HFFc6 (cell line): ENCODE measurements around the gene PAFAH1B1. TPM values are rescaled to one million over a fixed set of nuclear protein-coding genes. Genes with fewer than 3 reads are reported as not detected.

Source experiments
- DNase-seq: peaks from one replicate; pipeline ENCODE4 v3.0.0-alpha.2; 2018
- H3K27ac Mint-ChIP-seq: 2 replicates; pipeline ENCODE4 v1.8.0; 2020; ENCODE audit warnings: mild to moderate bottlenecking, mixed read lengths
- H3K27me3 Mint-ChIP-seq: 2 replicates; pipeline ENCODE4 v1.8.0; 2021; ENCODE audit warnings: mild to moderate bottlenecking, moderate library complexity, mixed read lengths; ENCODE audit not compliant: insufficient read depth
- H3K36me3 Mint-ChIP-seq: 2 replicates; pipeline ENCODE4 v1.8.0; 2021; ENCODE audit warnings: low read depth, mixed read lengths
- H3K4me1 Mint-ChIP-seq: 2 replicates; pipeline ENCODE4 v1.8.0; 2020; ENCODE audit warnings: low read depth, mixed read lengths
- H3K4me3 Mint-ChIP-seq: 2 replicates; pipeline ENCODE4 v1.8.0; 2020; ENCODE audit warnings: mild to moderate bottlenecking, moderate library complexity, mixed read lengths
- H3K9me3 Mint-ChIP-seq: 2 replicates; pipeline ENCODE4 v1.8.0; 2020; ENCODE audit warnings: mild to moderate bottlenecking, mixed read lengths
- total RNA-seq, 6 experiments: library from RNA; stranded (reverse); fragmentation: NEBNext Ultra II Directional; extraction: Animal tissue kit (Norgen Biotek cat#: 25700); gene quantifications; 2 replicates in 1 of 6; 3 replicates in 5 of 6; pipeline ENCODE4 v1.2.3, GENCODE V29; 2021
- TF ChIP-seq, protein P1 (sequence below): fragments of 200-600 bp; sonication (generic); IDR thresholded peaks from 2 replicates; pipeline ENCODE4 v1.5.0; 2021; ENCODE audit warnings: antibody characterized with exemption, mild to moderate bottlenecking

The PAFAH1B1 gene
- total RNA-seq, 6 experiments from 2014 or later, result 159 to 186 (median 167) TPM

DNA sequence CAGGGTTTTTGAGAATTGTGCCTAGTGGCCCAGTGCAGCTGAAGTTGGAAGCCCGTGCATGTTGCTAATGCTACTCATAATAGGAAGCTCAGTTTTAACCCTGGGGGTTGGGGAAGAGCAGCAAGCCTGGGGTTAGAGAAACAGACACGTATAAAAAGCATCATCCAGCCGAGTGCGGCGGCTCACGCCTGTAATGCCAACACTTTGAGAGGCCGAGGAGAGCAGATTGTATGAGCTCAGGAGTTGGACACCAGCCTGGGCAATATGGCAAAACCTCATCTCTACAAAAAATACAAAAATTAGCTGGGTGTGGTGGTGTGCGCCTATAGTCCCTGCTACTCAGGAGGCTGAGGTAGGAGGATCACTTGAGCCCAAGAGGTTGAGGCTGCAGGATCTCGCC is 120.4 kb downstream of the PAFAH1B1 start:
- peaks cover 32% of the 10 kb centered on the region for H3K4me1 Mint-ChIP-seq
- H3K4me3 Mint-ChIP-seq, result no peak overlapping the region
- H3K9me3 Mint-ChIP-seq, result no peaks in the 10 kb centered on the region
- no peak for DNase-seq
- TF ChIP-seq, protein P1, sequence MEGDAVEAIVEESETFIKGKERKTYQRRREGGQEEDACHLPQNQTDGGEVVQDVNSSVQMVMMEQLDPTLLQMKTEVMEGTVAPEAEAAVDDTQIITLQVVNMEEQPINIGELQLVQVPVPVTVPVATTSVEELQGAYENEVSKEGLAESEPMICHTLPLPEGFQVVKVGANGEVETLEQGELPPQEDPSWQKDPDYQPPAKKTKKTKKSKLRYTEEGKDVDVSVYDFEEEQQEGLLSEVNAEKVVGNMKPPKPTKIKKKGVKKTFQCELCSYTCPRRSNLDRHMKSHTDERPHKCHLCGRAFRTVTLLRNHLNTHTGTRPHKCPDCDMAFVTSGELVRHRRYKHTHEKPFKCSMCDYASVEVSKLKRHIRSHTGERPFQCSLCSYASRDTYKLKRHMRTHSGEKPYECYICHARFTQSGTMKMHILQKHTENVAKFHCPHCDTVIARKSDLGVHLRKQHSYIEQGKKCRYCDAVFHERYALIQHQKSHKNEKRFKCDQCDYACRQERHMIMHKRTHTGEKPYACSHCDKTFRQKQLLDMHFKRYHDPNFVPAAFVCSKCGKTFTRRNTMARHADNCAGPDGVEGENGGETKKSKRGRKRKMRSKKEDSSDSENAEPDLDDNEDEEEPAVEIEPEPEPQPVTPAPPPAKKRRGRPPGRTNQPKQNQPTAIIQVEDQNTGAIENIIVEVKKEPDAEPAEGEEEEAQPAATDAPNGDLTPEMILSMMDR, result no peak
- no peak overlapping the region for H3K27ac Mint-ChIP-seq
- peaks cover 3% of the 10 kb centered on the region for H3K27me3 Mint-ChIP-seq
- H3K36me3 Mint-ChIP-seq, result no peaks in the 10 kb centered on the region

DNA sequence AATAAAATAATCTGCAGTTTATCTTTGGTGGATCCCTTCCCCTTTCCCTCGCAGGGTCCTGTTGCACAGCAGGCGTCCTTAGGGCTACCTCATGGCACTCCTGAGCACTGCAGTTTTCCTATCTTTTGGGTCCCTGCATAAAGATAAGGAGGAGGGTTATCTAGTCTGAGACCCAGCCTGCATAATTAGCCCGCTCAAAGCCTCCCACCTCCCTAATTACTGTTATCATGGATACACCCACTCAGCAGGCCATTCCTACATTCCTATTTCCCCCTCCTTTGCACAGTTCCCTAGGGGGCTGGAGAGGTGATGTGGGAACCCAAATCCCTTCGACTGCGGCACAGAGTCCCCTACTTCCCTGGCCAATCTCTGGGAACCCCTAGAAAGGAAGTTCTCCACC is 123.2 kb downstream of the PAFAH1B1 start:
- H3K36me3 Mint-ChIP-seq, result no peaks in the 10 kb centered on the region
- no peak for DNase-seq

GRCh38 chr17:2718150-2718938 is 124.9 kb downstream of the PAFAH1B1 start:
- H3K36me3 Mint-ChIP-seq, result no peaks in the 10 kb centered on the region
- H3K9me3 Mint-ChIP-seq, result no peaks in the 10 kb centered on the region
- no peak for DNase-seq
- peaks cover 20% of the 10 kb centered on the region for H3K27me3 Mint-ChIP-seq
- 0 out of 2 replicates have a peak, but pooled peaks cover 6% of the 10 kb centered on the region for H3K4me1 Mint-ChIP-seq
- no peak overlapping the region for H3K27ac Mint-ChIP-seq
- H3K4me3 Mint-ChIP-seq, result no peak overlapping the region
- TF ChIP-seq, protein P1, result no peak

More for the DNA sequence above, 123.2 kb downstream of the PAFAH1B1 start:
- no peaks in the 10 kb centered on the region for H3K9me3 Mint-ChIP-seq
- TF ChIP-seq, protein P1, result no peak
- no peak overlapping the region for H3K4me3 Mint-ChIP-seq
- H3K4me1 Mint-ChIP-seq, result peaks cover 15% of the 10 kb centered on the region
- no peak overlapping the region for H3K27ac Mint-ChIP-seq
- peaks cover 5% of the 10 kb centered on the region for H3K27me3 Mint-ChIP-seq

DNA sequence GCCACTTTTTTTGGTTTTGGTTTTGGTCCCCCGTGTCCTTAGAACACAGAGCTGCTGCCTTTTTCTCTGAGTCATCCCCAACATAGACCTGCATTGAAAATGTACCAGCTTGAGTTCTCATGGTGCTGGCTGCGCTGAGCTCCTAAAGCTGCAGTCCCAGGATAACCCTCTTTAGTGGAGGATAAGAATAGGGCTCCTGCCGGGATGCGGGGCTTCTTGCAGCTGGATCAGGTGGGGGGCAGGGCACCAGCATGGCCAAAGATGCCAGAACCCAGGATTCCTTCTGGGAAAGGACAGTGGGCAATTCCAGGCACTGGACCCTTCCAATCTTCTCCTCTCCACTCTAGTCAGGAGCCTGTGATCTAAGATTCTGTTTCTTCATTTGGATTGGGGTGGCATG is 126.4 kb downstream of the PAFAH1B1 start:
- H3K4me3 Mint-ChIP-seq, result no peak overlapping the region
- no peaks in the 10 kb centered on the region for H3K9me3 Mint-ChIP-seq
- H3K27me3 Mint-ChIP-seq, result peaks cover 22% of the 10 kb centered on the region
- 0 out of 2 replicates have a peak, but pooled peaks cover 6% of the 10 kb centered on the region for H3K4me1 Mint-ChIP-seq
- no peaks in the 10 kb centered on the region for H3K36me3 Mint-ChIP-seq
- no peak for DNase-seq
- TF ChIP-seq, protein P1, result no peak
- H3K27ac Mint-ChIP-seq, result no peak overlapping the region

DNA sequence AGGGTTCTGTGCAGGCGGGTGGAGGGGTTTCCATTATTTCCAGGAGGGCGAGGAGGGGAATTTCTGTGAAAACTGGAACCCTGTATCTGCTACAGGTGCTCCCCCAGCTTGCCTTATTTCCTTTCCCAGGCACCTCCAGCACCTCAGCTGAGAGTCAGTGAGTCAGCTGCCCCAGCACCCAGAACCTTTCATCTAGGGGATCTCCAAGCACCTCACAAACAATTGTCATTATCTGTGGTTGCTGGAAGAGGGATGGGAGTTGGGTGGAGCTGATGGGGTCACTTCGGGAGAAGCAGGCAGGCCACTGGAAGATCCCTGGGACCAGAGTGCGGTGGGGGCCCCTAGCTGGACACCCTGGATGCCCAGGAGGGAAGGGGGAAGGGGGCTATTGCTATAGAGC is 128.1 kb downstream of the PAFAH1B1 start:
- Mint-ChIP-seq H3K27me3 (peaks cover 32% of the 10 kb centered on the region), H3K27ac (no peak overlapping the region), H3K9me3 (no peaks in the 10 kb centered on the region), H3K4me3 (no peak overlapping the region), H3K4me1 (0 out of 2 replicates have a peak, but pooled peaks cover 6% of the 10 kb centered on the region), H3K36me3 (no peaks in the 10 kb centered on the region)
- no peak for DNase-seq
- TF ChIP-seq, protein P1, result no peak
